Karpas-422 (cell line): ENCODE measurements around the gene EPHA4. TPM values are rescaled to one million over a fixed set of nuclear protein-coding genes. Genes with fewer than 3 reads are reported as not detected.

Experiments used
- DNase-seq: peaks from one replicate; pipeline ENCODE4 v3.0.0-alpha.2; 2015
- H2AFZ ChIP-seq: fragments of 200-600 bp; sonication (generic); 2 replicates; pipeline ENCODE4 v1.6.1; 2014; ENCODE audit warnings: antibody characterized with exemption, low read length, mixed read lengths
- H3K27ac ChIP-seq: fragments of 200-600 bp; sonication (generic); 2 replicates; pipeline ENCODE4 v1.5.1; 2014; ENCODE audit warnings: mild to moderate bottlenecking, low read length, moderate library complexity
- H3K27me3 ChIP-seq: fragments of 200-600 bp; sonication (generic); 2 replicates; pipeline ENCODE4 v1.6.1; 2014; ENCODE audit warnings: low read length, mixed read lengths
- H3K36me3 ChIP-seq: fragments of 200-600 bp; sonication (generic); 2 replicates; pipeline ENCODE4 v1.6.1; 2014; ENCODE audit warnings: low read length, mixed read lengths; ENCODE audit not compliant: insufficient read depth
- H3K4me1 ChIP-seq: fragments of 200-600 bp; sonication (generic); 2 replicates; pipeline ENCODE4 v1.6.1; 2014; ENCODE audit warnings: mild to moderate bottlenecking, low read length, mixed read lengths
- H3K4me2 ChIP-seq: fragments of 200-600 bp; sonication (generic); 2 replicates; pipeline ENCODE4 v1.6.1; 2014; ENCODE audit warnings: low read length, low read depth, mild to moderate bottlenecking; ENCODE audit not compliant: poor library complexity, severe bottlenecking
- H3K4me3 ChIP-seq: fragments of 200-600 bp; sonication (generic); 2 replicates; pipeline ENCODE4 v1.5.1; 2014; ENCODE audit warnings: mild to moderate bottlenecking, antibody characterized with exemption, low read length, mixed read lengths
- H3K79me2 ChIP-seq: fragments of 200-600 bp; sonication (generic); 2 replicates; pipeline ENCODE4 v1.6.1; 2014; ENCODE audit warnings: mild to moderate bottlenecking, low read length, mixed read lengths
- H3K9ac ChIP-seq: fragments of 200-600 bp; sonication (generic); 2 replicates; pipeline ENCODE4 v1.6.0; 2014; ENCODE audit warnings: low read length
- H3K9me2 ChIP-seq: fragments of 200-600 bp; sonication (generic), shearing (Covaris generic); replicated peaks from 2 replicates; pipeline ENCODE4 v1.6.0; 2014; ENCODE audit warnings: mild to moderate bottlenecking, low read length, moderate library complexity; ENCODE audit not compliant: insufficient read depth
- H3K9me3 ChIP-seq: fragments of 300-700, 200-600 bp; sonication (generic); 2 replicates; pipeline ENCODE4 v1.6.1; 2014; ENCODE audit warnings: low read length, mixed read lengths
- H4K20me1 ChIP-seq: fragments of 200-600 bp; sonication (generic); 2 replicates; pipeline ENCODE4 v1.6.1; 2014; ENCODE audit warnings: mild to moderate bottlenecking, antibody characterized with exemption, low read length, low read depth; ENCODE audit not compliant: insufficient read depth
- total RNA-seq: library from RNA; depleted of rRNA; stranded (reverse); fragments of >200 nt; shearing (Covaris generic); gene quantifications from 2 replicates; pipeline ENCODE4 v1.2.3, GENCODE V29; 2014; ENCODE audit warnings: low replicate concordance

Gene EPHA4
- total RNA-seq, 1 experiment from 2014 or later, result not detected

GRCh38 chr2:221454459-221455105, 117.5 kb downstream of the EPHA4 start:
- no peak overlapping the region for H2AFZ ChIP-seq
- DNase-seq, result no peak
- H3K27ac ChIP-seq, result no peak overlapping the region
- H3K27me3 ChIP-seq, result no peaks in the 10 kb centered on the region
- H4K20me1 ChIP-seq, result no peaks in the 10 kb centered on the region
- H3K9me2 ChIP-seq, result no peaks in the 10 kb centered on the region
- no peaks in the 10 kb centered on the region for H3K4me1 ChIP-seq
- H3K79me2 ChIP-seq, result no peaks in the 10 kb centered on the region
- H3K4me2 ChIP-seq, result no peak overlapping the region
- H3K4me3 ChIP-seq, result no peak overlapping the region
- H3K9ac ChIP-seq, result no peak overlapping the region
- no peaks in the 10 kb centered on the region for H3K9me3 ChIP-seq
- H3K36me3 ChIP-seq, result no peaks in the 10 kb centered on the region

- H3K27ac ChIP-seq, result no peak overlapping the region
- no peak overlapping the region for H3K4me3 ChIP-seq
- H3K9me2 ChIP-seq, result no peaks in the 10 kb centered on the region
- no peak overlapping the region for H3K4me2 ChIP-seq
- no peaks in the 10 kb centered on the region for H3K79me2 ChIP-seq
- H3K36me3 ChIP-seq, result no peaks in the 10 kb centered on the region
- H3K4me1 ChIP-seq, result no peaks in the 10 kb centered on the region
- H3K9ac ChIP-seq, result no peak overlapping the region
- DNase-seq, result peak; percentile 41
- H3K27me3 ChIP-seq, result no peaks in the 10 kb centered on the region
- no peak overlapping the region for H2AFZ ChIP-seq
- no peaks in the 10 kb centered on the region for H3K9me3 ChIP-seq
- no peaks in the 10 kb centered on the region for H4K20me1 ChIP-seq
These were observed 120.0 kb downstream of the EPHA4 start for GRCh38 chr2:221451862-221452788.

GRCh38 chr2:221450280-221450679, 121.8 kb downstream of the EPHA4 start:
- no peak overlapping the region for H3K27ac ChIP-seq
- no peak for DNase-seq
- no peaks in the 10 kb centered on the region for H3K4me1 ChIP-seq
- H3K79me2 ChIP-seq, result no peaks in the 10 kb centered on the region
- H3K9me2 ChIP-seq, result no peaks in the 10 kb centered on the region
- H3K9me3 ChIP-seq, result no peaks in the 10 kb centered on the region
- H4K20me1 ChIP-seq, result no peaks in the 10 kb centered on the region
- H3K4me3 ChIP-seq, result no peak overlapping the region
- no peak overlapping the region for H3K9ac ChIP-seq
- no peak overlapping the region for H3K4me2 ChIP-seq
- H3K36me3 ChIP-seq, result no peaks in the 10 kb centered on the region
- H2AFZ ChIP-seq, result no peak overlapping the region
- no peaks in the 10 kb centered on the region for H3K27me3 ChIP-seq

- H3K4me1 ChIP-seq, result no peaks in the 10 kb centered on the region
- no peaks in the 10 kb centered on the region for H3K9me2 ChIP-seq
- H3K9me3 ChIP-seq, result no peaks in the 10 kb centered on the region
- no peak overlapping the region for H3K4me2 ChIP-seq
- H2AFZ ChIP-seq, result no peak overlapping the region
- H3K4me3 ChIP-seq, result no peak overlapping the region
- no peak overlapping the region for H3K27ac ChIP-seq
- no peaks in the 10 kb centered on the region for H4K20me1 ChIP-seq
- H3K36me3 ChIP-seq, result no peaks in the 10 kb centered on the region
- no peak for DNase-seq
- no peaks in the 10 kb centered on the region for H3K27me3 ChIP-seq
- H3K79me2 ChIP-seq, result no peaks in the 10 kb centered on the region
- H3K9ac ChIP-seq, result no peak overlapping the region
These were observed 122.7 kb downstream of the EPHA4 start for GRCh38 chr2:221449406-221449805.

GRCh38 chr2:221448844-221449390, 123.2 kb downstream of the EPHA4 start:
- Histone ChIP-seq H3K4me2 (no peak overlapping the region), H3K4me1 (no peaks in the 10 kb centered on the region), H3K36me3 (no peaks in the 10 kb centered on the region), H3K27me3 (no peaks in the 10 kb centered on the region), H3K79me2 (no peaks in the 10 kb centered on the region), H3K9ac (no peak overlapping the region), H2AFZ (no peak overlapping the region), H3K4me3 (no peak overlapping the region), H3K27ac (no peak overlapping the region), H4K20me1 (no peaks in the 10 kb centered on the region), H3K9me2 (no peaks in the 10 kb centered on the region), H3K9me3 (no peaks in the 10 kb centered on the region)
- no peak for DNase-seq

- no peaks in the 10 kb centered on the region for H3K79me2 ChIP-seq
- H4K20me1 ChIP-seq, result no peaks in the 10 kb centered on the region
- no peak overlapping the region for H3K4me3 ChIP-seq
- no peaks in the 10 kb centered on the region for H3K9me2 ChIP-seq
- H3K36me3 ChIP-seq, result no peaks in the 10 kb centered on the region
- no peak for DNase-seq
- H3K9ac ChIP-seq, result no peak overlapping the region
- H3K9me3 ChIP-seq, result no peaks in the 10 kb centered on the region
- no peak overlapping the region for H2AFZ ChIP-seq
- no peak overlapping the region for H3K27ac ChIP-seq
- H3K4me2 ChIP-seq, result no peak overlapping the region
- no peaks in the 10 kb centered on the region for H3K27me3 ChIP-seq
- H3K4me1 ChIP-seq, result no peaks in the 10 kb centered on the region
These were observed 123.9 kb downstream of the EPHA4 start for GRCh38 chr2:221448057-221448843.

- Histone ChIP-seq H3K27me3 (no peaks in the 10 kb centered on the region), H3K36me3 (no peaks in the 10 kb centered on the region), H3K9me2 (no peaks in the 10 kb centered on the region), H3K79me2 (no peaks in the 10 kb centered on the region), H4K20me1 (no peaks in the 10 kb centered on the region), H3K4me1 (no peaks in the 10 kb centered on the region), H2AFZ (no peak overlapping the region), H3K4me2 (no peak overlapping the region), H3K9ac (no peak overlapping the region), H3K9me3 (no peaks in the 10 kb centered on the region), H3K4me3 (no peak overlapping the region), H3K27ac (no peak overlapping the region)
- no peak for DNase-seq
These were observed 124.8 kb downstream of the EPHA4 start for GRCh38 chr2:221447310-221447709.

GRCh38 chr2:221446140-221446539, 126.0 kb downstream of the EPHA4 start:
- no peaks in the 10 kb centered on the region for H3K79me2 ChIP-seq
- H3K27ac ChIP-seq, result no peak overlapping the region
- H3K9ac ChIP-seq, result no peak overlapping the region
- DNase-seq, result no peak
- no peak overlapping the region for H3K4me2 ChIP-seq
- no peaks in the 10 kb centered on the region for H3K9me3 ChIP-seq
- no peaks in the 10 kb centered on the region for H3K4me1 ChIP-seq
- no peaks in the 10 kb centered on the region for H3K36me3 ChIP-seq
- no peaks in the 10 kb centered on the region for H3K9me2 ChIP-seq
- no peak overlapping the region for H2AFZ ChIP-seq
- H3K27me3 ChIP-seq, result no peaks in the 10 kb centered on the region
- H3K4me3 ChIP-seq, result no peak overlapping the region
- no peaks in the 10 kb centered on the region for H4K20me1 ChIP-seq
